VCaP (cell line): ENCODE data around the gene PAQR4.

ENCODE experiments used
- H3K27ac ChIP-seq: fragments of 450-650 bp; 2 replicates; pipeline ENCODE4 v1.5.1; 2017
- TF ChIP-seq, protein P1 (sequence below): fragments of 450-650 bp; conservative IDR thresholded peaks from 2 replicates; pipeline ENCODE4 v1.5.1; 2017; ENCODE audit warnings: mild to moderate bottlenecking, moderate library complexity

The PAQR4 gene

DNA sequence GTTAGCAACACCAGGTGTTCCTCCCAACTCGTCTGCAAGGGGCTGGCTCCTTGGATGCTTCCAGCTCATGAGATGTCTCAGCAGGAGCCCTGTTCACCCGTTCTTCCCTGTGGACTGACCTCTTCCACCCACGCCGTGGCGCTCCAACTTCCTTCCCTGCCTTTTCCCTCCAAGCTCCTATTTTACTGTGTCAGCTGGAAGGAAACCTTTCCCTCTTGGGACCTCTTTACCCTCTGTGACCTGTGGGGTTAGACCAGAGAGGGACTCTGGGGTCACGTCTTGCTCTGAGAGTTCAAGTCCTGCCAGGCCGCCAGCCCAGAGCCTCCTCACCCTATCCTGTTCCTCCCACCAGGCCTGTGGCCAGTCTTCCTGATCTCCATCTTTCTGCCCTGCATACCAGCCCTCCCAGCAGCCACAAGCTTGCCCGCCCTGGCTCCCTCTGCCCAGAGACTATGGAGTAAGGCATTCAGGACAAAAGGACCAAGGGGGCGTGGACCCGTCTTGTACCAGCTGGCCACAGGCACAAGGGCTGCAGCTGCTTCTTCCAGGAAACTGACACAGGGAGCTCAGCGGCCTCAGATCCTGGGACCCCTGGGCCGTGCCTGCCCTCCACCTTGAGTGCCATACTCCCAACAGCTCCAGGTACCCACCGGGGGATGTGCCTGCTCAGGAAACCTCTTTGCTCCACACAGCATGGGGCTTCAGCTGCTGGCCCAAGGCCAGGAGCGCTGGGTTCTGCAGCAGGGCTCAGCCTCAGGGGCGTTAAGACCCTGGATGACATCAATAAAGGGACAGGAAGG, 3.0 kb downstream of the PAQR4 start:
- H3K27ac ChIP-seq: peak overlapping the region; percentile 76
- TF ChIP-seq, protein P1, sequence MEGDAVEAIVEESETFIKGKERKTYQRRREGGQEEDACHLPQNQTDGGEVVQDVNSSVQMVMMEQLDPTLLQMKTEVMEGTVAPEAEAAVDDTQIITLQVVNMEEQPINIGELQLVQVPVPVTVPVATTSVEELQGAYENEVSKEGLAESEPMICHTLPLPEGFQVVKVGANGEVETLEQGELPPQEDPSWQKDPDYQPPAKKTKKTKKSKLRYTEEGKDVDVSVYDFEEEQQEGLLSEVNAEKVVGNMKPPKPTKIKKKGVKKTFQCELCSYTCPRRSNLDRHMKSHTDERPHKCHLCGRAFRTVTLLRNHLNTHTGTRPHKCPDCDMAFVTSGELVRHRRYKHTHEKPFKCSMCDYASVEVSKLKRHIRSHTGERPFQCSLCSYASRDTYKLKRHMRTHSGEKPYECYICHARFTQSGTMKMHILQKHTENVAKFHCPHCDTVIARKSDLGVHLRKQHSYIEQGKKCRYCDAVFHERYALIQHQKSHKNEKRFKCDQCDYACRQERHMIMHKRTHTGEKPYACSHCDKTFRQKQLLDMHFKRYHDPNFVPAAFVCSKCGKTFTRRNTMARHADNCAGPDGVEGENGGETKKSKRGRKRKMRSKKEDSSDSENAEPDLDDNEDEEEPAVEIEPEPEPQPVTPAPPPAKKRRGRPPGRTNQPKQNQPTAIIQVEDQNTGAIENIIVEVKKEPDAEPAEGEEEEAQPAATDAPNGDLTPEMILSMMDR: no peak

GRCh38 chr16:2973093-2973492, 3.9 kb downstream of the PAQR4 start:
- TF ChIP-seq, protein P1: no peak
- peak overlapping the region; percentile 76 for H3K27ac ChIP-seq

DNA sequence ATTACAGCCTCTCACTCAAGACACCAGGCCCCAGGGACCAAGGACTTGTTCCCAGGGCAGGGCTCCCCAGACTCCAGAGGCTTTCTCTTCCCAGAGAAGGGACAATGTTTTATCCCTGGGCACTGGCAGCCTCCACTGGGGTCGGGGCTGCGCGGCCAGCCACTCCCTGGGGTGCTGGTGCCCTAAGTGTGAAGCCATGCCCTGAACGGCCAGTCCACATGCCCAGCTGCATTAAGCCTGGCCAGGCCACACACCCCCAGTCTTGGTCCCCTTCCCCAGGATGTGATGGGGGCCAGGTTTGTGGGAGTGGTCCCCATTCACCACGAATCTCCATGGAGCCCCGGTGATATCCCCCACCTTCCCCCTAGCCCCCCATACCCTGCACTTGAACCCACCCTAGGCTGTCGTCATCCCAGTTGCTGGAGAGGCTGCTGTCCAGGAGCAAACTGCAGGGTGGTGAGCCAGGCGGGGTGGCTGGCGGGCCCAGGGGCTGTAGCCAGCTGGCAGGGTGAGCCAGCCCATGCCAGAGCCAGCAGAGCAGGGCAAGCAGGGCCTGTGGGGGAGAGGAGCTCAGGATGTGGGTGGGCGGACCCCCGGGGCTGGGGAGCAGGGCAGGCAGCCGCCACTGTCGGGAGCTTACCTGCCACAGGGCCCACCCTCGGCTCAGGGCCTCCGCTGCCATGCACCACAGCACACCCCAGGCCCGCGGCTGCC, 4.6 kb downstream of the PAQR4 start:
- TF ChIP-seq, protein P1: no peak

DNA sequence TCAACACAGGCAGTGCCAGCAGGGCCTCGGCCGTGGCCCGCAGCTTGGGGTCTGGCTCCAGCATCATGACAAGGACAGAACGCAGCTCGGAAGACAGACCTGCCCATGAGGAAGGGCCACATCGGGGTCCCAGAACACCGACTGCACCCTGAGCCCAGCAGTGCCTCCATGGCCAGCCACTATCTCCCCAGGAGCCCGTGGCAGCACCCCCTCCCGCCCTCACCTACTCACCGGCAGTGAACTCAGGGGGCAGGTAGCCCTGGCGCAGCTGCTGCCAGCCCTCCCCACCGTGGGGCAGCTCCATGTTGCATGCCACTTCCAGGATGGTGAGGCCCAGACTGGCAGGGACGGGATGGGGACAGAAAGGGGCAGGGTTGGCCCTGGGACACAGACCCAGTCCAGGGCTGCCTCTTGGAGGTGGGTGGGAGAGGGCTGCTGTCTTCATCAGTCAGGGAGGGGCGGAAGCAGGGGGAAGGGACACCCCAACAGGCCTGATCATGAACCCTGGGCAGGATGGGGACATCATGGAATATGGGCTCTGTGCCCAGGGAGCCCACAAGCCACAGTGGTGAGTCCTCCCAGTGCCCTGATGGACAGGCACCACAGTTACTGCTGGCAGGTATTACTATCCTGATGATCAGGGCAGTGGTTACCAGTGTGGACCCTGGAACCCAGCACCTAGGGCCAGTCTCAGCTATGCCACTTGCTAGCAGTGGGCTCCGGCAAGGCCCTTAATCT, 5.3 kb downstream of the PAQR4 start:
- peak overlapping the region; percentile 76 for H3K27ac ChIP-seq

More for the DNA sequence above, 4.6 kb downstream of the PAQR4 start:
- peak overlapping the region; percentile 76 for H3K27ac ChIP-seq

GRCh38 chr16:2975161-2975795, 6.1 kb downstream of the PAQR4 start:
- H3K27ac ChIP-seq: no peak overlapping the region
- TF ChIP-seq, protein P1: no peak

More for the DNA sequence above, 5.3 kb downstream of the PAQR4 start:
- TF ChIP-seq, protein P1: no peak

DNA sequence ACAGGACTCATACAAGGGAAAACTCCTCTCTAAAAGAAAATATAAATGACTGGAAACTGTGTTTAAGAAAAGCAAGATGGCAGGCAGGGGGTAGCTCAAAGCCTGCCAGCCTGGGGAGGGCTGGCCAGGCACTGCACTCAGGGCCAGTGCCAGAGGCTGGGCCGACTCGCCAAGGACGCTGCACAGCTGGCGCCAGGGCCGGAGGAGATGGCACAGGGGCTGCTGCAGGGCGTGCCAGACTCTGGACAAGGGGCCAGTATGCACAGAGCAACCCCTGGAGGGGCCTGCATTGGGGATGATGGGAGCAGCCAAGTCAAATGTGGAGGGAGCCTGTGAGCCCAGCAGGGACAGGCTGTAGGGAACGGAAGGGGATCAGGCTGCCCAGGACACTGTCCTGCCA, 7.1 kb downstream of the PAQR4 start:
- H3K27ac ChIP-seq: peak overlapping the region; percentile 80
- TF ChIP-seq, protein P1: no peak
